ENCODE data around the gene PRG2. TPM values are rescaled to one million over a fixed set of nuclear protein-coding genes. Genes with fewer than 3 reads are reported as not detected.

The PRG2 gene
- total and polyA plus RNA-seq, 9 of the 15 experiments (the other 6 are each of a cell fraction or from before 2014, with no cell fraction given): 1.8 to 78.0 (median 26.6) TPM

DNA sequence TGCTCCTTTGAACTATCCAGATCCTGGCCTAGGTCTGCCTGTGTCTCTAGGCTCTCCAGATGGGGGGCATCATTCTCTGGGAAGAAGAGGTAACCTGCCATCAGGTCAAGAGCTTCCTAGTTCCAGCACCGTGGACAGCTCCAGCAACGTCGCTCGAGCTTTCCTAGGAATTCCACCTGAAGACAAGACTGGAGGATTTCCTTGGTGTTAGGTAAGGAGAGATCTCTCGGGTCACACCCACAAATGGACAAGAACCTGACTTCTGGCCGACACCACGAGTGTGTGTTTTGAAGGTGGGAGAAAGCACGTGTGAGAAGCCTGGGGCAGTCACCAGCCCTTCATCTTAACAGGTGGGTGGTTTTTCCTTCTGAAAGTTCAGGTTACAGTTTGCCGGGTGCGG is 10.7 kb downstream of the PRG2 start (continued):
- TF ChIP-seq THRAP3 (IDR thresholded peaks at IDR 0.05; ENCODE audit: borderline replicate concordance): no peak
- TF ChIP-seq UBTF (IDR thresholded peaks at IDR 0.05; ENCODE audit: borderline replicate concordance in 1 of 2, low read depth in 2 of 2, low read length in 2 of 2): no peak
- peak in 1 of 2 experiments; percentile 25; a peak in 1 of 4 replicates for TF ChIP-seq HDAC1 (IDR thresholded peaks at IDR 0.05)
- TF ChIP-seq, protein P1, sequence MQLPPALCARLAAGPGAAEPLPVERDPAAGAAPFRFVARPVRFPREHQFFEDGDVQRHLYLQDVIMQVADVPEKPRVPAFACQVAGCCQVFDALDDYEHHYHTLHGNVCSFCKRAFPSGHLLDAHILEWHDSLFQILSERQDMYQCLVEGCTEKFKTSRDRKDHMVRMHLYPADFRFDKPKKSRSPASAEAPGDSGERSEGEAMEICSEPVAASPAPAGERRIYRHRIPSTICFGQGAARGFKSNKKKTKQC (CRISPR knock-in tag; IDR thresholded peaks at IDR 0.05): peak; percentile 74
- no peak for TF ChIP-seq DACH1 (IDR thresholded peaks at IDR 0.05; ENCODE audit: partially characterized antibody)
- no peak for TF ChIP-seq EGR1 (conservative IDR thresholded peaks at IDR 0.05)
- TF ChIP-seq SRSF3 (IDR thresholded peaks at IDR 0.05; ENCODE audit: insufficient read depth, low read length): no peak
- TF ChIP-seq HDAC3 (IDR thresholded peaks at IDR 0.05; ENCODE audit: borderline replicate concordance, partially characterized antibody): no peak
- no peak for TF ChIP-seq ETV6 (IDR thresholded peaks at IDR 0.05; ENCODE audit: borderline replicate concordance in 1 of 2, low read depth in 2 of 2, low read length in 1 of 2)
- no peak for TF ChIP-seq ETV6 (CRISPR knock-in tag; IDR thresholded peaks at IDR 0.05; ENCODE audit: borderline replicate concordance)
- no peak for TF ChIP-seq TOE1 (IDR thresholded peaks at IDR 0.05; ENCODE audit: borderline replicate concordance)
- TF ChIP-seq TOE1 (CRISPR knock-in tag; IDR thresholded peaks at IDR 0.05; ENCODE audit: borderline replicate concordance, low read depth): 0 out of 2 replicates have a peak, but pooled peaks have one; percentile 50
- no peak for TF ChIP-seq TAF9B (IDR thresholded peaks at IDR 0.05; ENCODE audit: partially characterized antibody)
- no peak for TF ChIP-seq PHB2 (IDR thresholded peaks at IDR 0.05; ENCODE audit: low read depth)
- TF ChIP-seq RBBP5 (IDR thresholded peaks at IDR 0.05; ENCODE audit: borderline replicate concordance, insufficient read depth, low read length, poor library complexity, severe bottlenecking): no peak
- TF ChIP-seq ZC3H11A (IDR thresholded peaks at IDR 0.05; ENCODE audit: low read depth, low read length): no peak
- TF ChIP-seq, protein P2, sequence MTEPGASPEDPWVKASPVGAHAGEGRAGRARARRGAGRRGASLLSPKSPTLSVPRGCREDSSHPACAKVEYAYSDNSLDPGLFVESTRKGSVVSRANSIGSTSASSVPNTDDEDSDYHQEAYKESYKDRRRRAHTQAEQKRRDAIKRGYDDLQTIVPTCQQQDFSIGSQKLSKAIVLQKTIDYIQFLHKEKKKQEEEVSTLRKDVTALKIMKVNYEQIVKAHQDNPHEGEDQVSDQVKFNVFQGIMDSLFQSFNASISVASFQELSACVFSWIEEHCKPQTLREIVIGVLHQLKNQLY (CRISPR knock-in tag; conservative IDR thresholded peaks at IDR 0.05): no peak
- no peak for TF ChIP-seq ARID2 (IDR thresholded peaks at IDR 0.05)
- no peak for TF ChIP-seq ZNF780A (CRISPR knock-in tag; IDR thresholded peaks at IDR 0.05)
- TF ChIP-seq, protein P3, sequence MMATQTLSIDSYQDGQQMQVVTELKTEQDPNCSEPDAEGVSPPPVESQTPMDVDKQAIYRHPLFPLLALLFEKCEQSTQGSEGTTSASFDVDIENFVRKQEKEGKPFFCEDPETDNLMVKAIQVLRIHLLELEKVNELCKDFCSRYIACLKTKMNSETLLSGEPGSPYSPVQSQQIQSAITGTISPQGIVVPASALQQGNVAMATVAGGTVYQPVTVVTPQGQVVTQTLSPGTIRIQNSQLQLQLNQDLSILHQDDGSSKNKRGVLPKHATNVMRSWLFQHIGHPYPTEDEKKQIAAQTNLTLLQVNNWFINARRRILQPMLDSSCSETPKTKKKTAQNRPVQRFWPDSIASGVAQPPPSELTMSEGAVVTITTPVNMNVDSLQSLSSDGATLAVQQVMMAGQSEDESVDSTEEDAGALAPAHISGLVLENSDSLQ (IDR thresholded peaks at IDR 0.05): no peak
- no peak for TF ChIP-seq RBM15 (IDR thresholded peaks at IDR 0.05; ENCODE audit: insufficient read depth, low read length)
- no peak for TF ChIP-seq SPI1 (IDR thresholded peaks at IDR 0.05; ENCODE audit: borderline replicate concordance, low read depth, low read length)
- peak; percentile 98 for TF ChIP-seq MIER1 (IDR thresholded peaks at IDR 0.05; ENCODE audit: low read depth)

Measured in K562 (cell line).